Epithelial cell of esophagus (primary cell): ENCODE data around the gene MAP1LC3B2.
A peak's percentile ranks its signal among the peaks of the same experiment; 100 is the strongest.

ENCODE experiments used
- DNase-seq: peaks from one replicate; pipeline ENCODE4 v3.0.0; 2010; ENCODE audit warnings: low read depth
- H3K4me3 ChIP-seq: 2 replicates; pipeline ENCODE4 v1.5.1; 2011; ENCODE audit warnings: mild to moderate bottlenecking, low read length, control low read depth
- TF ChIP-seq, protein P1 (sequence below): IDR thresholded peaks from 2 replicates; pipeline ENCODE4 v1.5.1; 2011; ENCODE audit warnings: low read depth, mild to moderate bottlenecking, low read length, control low read depth, inconsistent platforms; ENCODE audit not compliant: insufficient read depth; ENCODE audit errors: missing control alignments

MAP1LC3B2 gene

DNA sequence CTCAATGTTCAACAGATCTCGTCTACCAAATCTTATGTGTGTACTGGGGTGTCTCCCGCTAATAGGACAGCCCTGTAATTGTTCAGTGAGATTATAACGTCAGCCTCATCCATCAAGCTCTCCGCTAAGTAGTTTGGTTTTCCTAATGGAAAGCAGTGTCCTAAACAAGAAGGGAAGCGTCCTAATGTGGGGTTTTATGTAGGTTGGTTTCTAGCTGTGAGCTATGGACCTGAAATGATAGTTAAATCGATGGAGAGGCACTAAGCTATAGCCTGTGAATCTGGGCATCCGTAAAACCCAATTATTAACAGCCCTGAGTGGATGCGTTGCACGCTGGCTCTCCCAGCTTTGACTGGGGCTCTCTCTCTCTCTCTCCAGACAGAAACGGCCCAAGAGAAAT is 9.2 kb upstream of the MAP1LC3B2 start:
- DNase-seq, result no peak
- H3K4me3 ChIP-seq, result no peak overlapping the region
- TF ChIP-seq, protein P1, sequence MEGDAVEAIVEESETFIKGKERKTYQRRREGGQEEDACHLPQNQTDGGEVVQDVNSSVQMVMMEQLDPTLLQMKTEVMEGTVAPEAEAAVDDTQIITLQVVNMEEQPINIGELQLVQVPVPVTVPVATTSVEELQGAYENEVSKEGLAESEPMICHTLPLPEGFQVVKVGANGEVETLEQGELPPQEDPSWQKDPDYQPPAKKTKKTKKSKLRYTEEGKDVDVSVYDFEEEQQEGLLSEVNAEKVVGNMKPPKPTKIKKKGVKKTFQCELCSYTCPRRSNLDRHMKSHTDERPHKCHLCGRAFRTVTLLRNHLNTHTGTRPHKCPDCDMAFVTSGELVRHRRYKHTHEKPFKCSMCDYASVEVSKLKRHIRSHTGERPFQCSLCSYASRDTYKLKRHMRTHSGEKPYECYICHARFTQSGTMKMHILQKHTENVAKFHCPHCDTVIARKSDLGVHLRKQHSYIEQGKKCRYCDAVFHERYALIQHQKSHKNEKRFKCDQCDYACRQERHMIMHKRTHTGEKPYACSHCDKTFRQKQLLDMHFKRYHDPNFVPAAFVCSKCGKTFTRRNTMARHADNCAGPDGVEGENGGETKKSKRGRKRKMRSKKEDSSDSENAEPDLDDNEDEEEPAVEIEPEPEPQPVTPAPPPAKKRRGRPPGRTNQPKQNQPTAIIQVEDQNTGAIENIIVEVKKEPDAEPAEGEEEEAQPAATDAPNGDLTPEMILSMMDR, result no peak

DNA sequence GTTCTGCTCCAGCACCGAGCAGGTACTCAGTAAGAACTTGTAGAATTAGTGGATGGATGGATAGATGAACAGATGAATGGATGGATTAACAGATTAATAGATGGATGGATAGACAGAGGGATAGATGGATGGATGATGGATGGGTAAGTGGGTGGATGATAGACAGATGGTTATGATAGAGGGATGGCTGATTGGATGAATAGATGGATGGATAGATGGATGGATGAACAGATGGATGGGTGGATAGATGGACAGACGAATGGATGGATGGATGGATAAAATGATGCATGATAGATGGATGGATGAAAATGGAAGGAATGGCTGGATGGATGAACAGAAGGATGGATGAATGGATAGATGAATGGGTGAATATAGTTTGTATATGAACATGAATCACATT is 8.0 kb upstream of the MAP1LC3B2 start:
- no peak overlapping the region for H3K4me3 ChIP-seq
- TF ChIP-seq, protein P1, result no peak
- DNase-seq, result no peak

DNA sequence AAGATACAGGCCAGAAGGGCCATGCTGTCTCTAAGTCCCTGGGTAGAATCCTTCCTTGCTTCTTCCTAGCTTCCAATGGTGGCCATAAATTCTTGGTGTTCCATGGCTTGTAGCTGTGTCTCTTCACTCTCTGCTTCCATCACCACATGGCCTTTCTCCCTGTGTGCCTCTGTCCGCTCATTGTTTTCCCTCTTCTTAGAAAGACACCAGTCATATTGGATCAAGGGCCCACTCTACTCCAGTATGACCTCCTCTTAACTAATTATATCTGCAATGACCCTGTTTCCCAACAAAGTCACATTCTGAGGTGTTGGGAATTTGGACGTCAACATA is 7.6 kb upstream of the MAP1LC3B2 start:
- H3K4me3 ChIP-seq, result no peak overlapping the region
- DNase-seq, result no peak
- TF ChIP-seq, protein P1, result no peak

DNA sequence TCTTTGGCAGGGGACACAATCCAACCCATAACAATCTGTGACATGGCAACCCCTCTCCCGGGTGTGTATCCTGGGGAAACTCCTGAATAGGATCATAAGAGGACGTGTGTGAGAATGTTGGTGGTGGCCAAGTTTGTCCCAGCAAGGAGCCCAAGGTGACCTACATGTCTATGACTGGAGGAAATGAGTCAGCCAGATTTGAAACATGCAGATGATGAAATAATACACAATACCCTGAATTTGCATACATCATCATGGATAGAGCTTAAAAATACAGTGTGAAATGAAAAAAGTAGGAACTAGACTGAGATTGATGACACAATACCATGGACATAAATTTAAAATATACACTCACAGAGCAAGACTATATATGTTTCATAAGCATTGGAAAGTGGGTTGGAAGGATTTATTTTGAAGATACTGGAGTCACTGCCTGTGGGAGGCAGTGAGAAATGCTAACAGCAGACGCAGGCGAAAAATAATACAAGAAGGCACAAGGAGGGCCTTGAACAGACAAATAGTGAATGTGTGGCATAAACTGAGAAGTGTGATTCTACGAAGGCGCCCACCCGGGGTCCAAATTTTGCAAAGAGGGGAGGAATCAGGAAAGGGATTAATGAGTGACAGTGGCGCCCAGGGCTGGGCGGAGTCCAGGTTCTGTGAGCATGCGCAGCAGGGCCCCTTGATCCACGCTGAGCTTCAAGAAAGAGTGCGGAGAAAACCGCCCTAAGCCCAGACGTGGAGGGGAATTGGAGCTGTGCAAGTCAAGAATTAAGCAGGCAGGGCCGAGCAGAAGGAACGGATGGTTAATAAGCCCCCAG is 7.0 kb upstream of the MAP1LC3B2 start:
- DNase-seq, result peak; percentile 70
- TF ChIP-seq, protein P1, result no peak
- H3K4me3 ChIP-seq, result no peak overlapping the region

DNA sequence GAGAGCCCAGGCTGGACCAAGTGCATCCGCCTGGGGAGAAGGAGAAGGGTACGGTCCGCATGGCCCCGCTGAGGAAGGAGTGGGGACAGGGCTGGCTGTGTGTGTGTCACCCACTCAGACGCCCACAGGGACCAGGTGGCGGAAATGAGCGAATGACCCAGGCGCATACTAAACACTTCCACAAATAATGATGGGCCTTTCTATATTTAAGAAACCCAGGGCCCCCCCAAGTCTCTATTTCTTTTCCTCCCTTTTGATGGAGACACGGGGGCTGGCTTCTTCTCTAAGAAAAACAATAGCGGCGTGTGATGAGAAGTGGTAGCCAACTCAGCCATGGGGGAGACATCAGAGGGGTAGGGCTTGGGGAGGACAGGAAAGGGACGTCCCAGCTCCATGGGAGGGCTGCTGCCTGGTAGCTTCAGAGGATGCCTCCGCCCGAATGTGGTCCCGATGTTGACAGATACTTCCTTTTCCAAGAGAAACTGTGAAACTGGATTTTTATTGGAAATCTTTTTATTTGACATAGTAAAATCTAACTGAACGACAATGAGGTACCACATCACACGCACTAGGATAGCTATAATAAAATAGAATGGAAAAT is 6.3 kb upstream of the MAP1LC3B2 start:
- TF ChIP-seq, protein P1, result no peak
- no peak overlapping the region for H3K4me3 ChIP-seq
- no peak for DNase-seq

DNA sequence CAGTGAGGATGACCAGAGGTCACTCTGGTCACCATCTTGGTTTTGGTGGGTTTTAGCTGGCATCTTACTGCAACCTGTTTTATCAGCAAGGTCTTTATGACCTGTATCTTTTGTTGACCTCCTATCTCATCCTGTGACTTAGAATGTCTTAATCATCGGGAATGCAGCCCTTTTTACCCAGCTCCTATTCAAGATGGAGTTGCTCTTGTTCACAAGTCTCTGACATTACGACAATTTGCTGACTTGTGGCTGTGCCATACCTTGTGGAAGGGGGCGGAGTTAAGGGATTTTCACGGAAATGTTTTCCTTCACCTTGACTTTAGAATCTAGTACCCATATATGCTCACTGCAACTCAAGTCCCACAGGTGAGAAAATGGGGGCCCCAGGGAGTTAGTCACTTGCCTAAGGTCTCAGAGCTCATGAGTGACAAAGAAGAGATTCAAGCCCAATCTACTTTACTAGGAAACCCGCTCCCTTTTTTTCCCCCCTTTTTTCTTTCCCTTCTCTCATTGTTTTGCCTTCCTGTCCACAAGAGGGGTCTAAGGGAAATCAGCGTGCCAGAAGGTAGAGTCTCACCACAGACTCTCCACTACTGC is 2.7 kb upstream of the MAP1LC3B2 start:
- no peak for DNase-seq
- H3K4me3 ChIP-seq, result no peak overlapping the region
- TF ChIP-seq, protein P1, result no peak
